ENCODE data around the gene PNPLA6.

DNA sequence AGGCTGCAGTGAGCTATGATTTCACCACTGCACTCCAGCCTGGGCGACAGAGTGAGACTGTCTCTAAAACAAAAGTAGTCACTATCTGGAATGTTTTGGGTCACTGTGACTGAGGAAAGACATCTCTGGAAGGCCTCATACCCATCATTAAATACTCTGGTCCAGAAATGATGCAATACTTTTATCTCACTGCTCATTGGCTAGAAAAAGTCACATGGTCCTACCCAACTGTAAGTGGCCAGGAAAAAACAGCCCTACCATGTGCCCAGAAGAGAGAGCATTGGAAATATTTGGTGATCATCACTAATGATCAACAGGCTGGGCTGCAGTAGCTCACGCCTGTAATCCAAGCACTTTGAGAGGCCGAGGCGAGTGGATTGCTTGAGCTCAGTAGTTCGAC, 29.8 kb downstream of the PNPLA6 start:
- TF ChIP-seq, protein P1, sequence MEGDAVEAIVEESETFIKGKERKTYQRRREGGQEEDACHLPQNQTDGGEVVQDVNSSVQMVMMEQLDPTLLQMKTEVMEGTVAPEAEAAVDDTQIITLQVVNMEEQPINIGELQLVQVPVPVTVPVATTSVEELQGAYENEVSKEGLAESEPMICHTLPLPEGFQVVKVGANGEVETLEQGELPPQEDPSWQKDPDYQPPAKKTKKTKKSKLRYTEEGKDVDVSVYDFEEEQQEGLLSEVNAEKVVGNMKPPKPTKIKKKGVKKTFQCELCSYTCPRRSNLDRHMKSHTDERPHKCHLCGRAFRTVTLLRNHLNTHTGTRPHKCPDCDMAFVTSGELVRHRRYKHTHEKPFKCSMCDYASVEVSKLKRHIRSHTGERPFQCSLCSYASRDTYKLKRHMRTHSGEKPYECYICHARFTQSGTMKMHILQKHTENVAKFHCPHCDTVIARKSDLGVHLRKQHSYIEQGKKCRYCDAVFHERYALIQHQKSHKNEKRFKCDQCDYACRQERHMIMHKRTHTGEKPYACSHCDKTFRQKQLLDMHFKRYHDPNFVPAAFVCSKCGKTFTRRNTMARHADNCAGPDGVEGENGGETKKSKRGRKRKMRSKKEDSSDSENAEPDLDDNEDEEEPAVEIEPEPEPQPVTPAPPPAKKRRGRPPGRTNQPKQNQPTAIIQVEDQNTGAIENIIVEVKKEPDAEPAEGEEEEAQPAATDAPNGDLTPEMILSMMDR (conservative IDR thresholded peaks at IDR 0.05 in 1 of 2, IDR thresholded peaks at IDR 0.05 in 1 of 2; ENCODE audit: low read depth in 1 of 2, low read length in 2 of 2), result no peak
- TF ChIP-seq EZH2 (IDR thresholded peaks at IDR 0.05; ENCODE audit: low read length, missing control alignments), result no peak
